Cardiac muscle cell (in vitro differentiated cells and primary cell): ENCODE data around the gene PSD2. TPM values are rescaled to one million over a fixed set of nuclear protein-coding genes. Genes with fewer than 3 reads are reported as not detected.

Source experiments
- DNase-seq, 2 donors: peaks; one replicate each; pipeline versions ENCODE4 v3.0.0 to v3.0.0-alpha.2; 2010 to 2017; ENCODE audit warnings: low read depth in 1 of 2, low spot score in 1 of 2
- H3K27ac ChIP-seq: fragments of 200-600 bp; sonication (generic); 2 replicates; pipeline ENCODE4 v1.5.1; 2016
- H3K27me3 ChIP-seq: fragments of 200-600 bp; sonication (generic); 2 replicates; pipeline ENCODE4 v1.6.0; 2016; ENCODE audit warnings: control low read depth
- H3K36me3 ChIP-seq: fragments of 200-600 bp; sonication (generic); 2 replicates; pipeline ENCODE4 v1.5.1; 2016; ENCODE audit warnings: control low read depth
- H3K4me1 ChIP-seq: fragments of 200-600 bp; sonication (generic); 2 replicates; pipeline ENCODE4 v1.8.1; 2017; ENCODE audit warnings: low read depth, mild to moderate bottlenecking, mixed run types
- H3K4me3 ChIP-seq: fragments of 200-600 bp; sonication (generic); 2 replicates; pipeline ENCODE4 v1.5.1; 2016; ENCODE audit warnings: mild to moderate bottlenecking
- H3K9me3 ChIP-seq: fragments of 200-600 bp; sonication (generic); 2 replicates; pipeline ENCODE4 v1.5.1; 2017; ENCODE audit warnings: low read depth, mild to moderate bottlenecking, control low read depth
- polyA plus RNA-seq: library from polyadenylated mRNA; unstranded; fragments of >200 nt; fragmentation: Nextera tagmentation; extraction: Ambion mirVana; gene quantifications from 2 replicates; pipeline ENCODE4 v1.2.1, GENCODE V29; 2016
- total RNA-seq: library from RNA; depleted of rRNA; stranded (reverse); fragments of >200 nt; gene quantifications from 2 replicates; pipeline ENCODE4 v1.2.3, GENCODE V29; 2016
- TF ChIP-seq, protein P1 (sequence below): IDR thresholded peaks from 2 replicates; pipeline ENCODE4 v1.5.1; 2012; ENCODE audit warnings: low read depth, mild to moderate bottlenecking, low read length

PSD2 gene
- total and polyA plus RNA-seq, 2 experiments from 2014 or later = 0.04 to 0.48 TPM

DNA sequence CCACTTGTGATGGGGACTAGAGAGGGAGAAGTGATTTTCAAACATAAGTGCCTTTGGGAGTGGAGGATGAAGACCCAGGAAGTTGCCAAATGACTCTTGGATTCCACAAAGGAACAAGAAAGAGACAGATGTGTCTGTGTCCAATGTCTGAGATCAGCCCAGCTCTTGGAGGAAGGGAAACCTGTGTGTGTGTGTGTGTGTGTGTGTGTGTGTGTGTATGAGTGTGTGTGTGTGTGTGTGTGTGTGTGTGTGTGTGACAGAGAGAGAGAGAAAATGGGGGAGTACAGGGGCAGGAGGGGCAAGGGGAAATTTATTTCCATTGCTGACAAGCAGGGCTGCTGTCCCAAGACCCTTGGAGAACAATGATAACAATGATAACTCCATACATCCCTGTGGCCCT, 72.0 kb downstream of the PSD2 start:
- H3K4me1 ChIP-seq = no peaks in the 10 kb centered on the region
- H3K36me3 ChIP-seq = no peaks in the 10 kb centered on the region
- H3K4me3 ChIP-seq = no peak overlapping the region
- no peaks in the 10 kb centered on the region for H3K9me3 ChIP-seq
- no peak for DNase-seq
- TF ChIP-seq, protein P1, sequence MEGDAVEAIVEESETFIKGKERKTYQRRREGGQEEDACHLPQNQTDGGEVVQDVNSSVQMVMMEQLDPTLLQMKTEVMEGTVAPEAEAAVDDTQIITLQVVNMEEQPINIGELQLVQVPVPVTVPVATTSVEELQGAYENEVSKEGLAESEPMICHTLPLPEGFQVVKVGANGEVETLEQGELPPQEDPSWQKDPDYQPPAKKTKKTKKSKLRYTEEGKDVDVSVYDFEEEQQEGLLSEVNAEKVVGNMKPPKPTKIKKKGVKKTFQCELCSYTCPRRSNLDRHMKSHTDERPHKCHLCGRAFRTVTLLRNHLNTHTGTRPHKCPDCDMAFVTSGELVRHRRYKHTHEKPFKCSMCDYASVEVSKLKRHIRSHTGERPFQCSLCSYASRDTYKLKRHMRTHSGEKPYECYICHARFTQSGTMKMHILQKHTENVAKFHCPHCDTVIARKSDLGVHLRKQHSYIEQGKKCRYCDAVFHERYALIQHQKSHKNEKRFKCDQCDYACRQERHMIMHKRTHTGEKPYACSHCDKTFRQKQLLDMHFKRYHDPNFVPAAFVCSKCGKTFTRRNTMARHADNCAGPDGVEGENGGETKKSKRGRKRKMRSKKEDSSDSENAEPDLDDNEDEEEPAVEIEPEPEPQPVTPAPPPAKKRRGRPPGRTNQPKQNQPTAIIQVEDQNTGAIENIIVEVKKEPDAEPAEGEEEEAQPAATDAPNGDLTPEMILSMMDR = no peak
- H3K27me3 ChIP-seq = no peaks in the 10 kb centered on the region
- no peak overlapping the region for H3K27ac ChIP-seq

DNA sequence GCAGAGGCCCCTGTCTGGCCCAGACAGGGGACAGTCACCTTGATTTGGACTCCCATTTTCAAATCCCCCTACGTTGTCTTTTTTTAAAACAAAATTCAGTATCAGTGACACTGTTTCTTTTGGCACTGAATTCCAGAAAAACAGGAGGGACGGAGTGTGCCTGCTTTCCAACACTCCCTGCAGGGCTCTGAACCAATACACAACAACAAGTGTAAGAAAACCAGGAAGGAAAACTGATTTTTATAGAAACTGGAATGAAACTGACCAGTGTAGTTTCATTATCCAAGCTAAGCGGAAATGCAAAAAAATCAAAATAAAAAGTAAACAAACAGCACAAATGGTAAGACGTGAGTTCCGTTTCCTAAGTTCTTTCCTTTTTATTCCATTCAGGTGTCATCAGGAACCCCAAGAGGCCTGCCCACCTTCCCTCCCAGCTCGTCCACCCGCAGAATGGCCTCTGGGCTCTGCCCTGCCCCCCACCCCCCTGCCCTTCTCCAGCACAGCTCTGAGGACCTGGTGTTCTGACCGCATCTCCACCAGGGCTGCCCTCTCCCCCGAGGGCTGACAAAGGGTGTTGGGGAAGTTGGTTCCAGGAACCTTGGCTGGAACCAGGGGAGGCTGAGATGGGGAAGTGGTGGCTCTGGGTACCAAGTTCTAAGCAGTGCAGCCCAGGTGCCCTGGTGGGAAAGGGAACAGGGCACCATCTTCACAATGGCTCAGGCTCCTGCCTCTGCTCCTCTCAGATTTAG, 73.6 kb downstream of the PSD2 start:
- Histone ChIP-seq H3K27ac (no peak overlapping the region), H3K36me3 (no peaks in the 10 kb centered on the region), H3K9me3 (no peaks in the 10 kb centered on the region), H3K4me3 (no peak overlapping the region), H3K4me1 (no peaks in the 10 kb centered on the region), H3K27me3 (no peaks in the 10 kb centered on the region)
- DNase-seq = no peak
- TF ChIP-seq, protein P1 = no peak

DNA sequence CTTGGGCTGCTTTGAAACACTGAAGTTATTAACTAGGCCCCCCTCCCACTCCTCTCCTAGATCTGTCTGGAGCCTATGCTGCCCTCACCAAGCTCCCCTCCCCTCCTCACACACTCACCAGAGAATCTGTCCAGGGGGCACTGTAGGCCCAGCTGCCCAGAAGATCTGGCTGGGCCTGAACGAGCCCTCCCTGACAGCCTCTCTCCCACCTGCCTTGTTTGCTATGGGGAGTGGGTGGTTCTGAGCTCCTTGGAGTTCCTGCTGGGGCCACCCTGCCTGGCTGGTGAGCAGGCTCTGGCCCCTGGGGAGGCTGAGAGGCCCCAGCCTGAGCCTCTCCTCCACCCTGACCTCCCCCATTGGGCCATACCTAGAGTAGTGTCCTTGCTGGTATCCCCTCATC, 75.1 kb downstream of the PSD2 start:
- TF ChIP-seq, protein P1 = no peak
- H3K4me3 ChIP-seq = no peak overlapping the region
- H3K36me3 ChIP-seq = no peaks in the 10 kb centered on the region

DNA sequence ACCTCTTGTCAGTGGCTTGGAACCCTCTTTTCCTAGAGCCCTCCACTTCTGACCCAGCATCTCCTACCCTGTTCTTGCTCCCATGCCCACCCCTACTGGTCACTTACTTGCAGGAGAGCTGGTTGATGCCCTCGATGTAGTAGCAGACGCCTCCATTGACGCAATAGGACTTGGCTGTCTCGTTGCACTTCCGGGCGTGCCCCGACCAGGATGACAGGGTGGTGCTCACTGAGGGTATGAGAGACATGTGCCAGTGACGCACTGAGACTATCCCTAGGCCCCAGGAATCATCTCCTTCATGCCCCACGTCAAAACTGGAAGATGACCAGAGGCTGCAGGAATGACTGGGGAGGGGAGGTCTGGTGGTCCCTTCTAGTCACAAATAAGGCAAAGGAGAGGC, 76.0 kb downstream of the PSD2 start:
- no peak overlapping the region for H3K27ac ChIP-seq
- H3K36me3 ChIP-seq = peaks cover 4% of the 10 kb centered on the region
- H3K4me3 ChIP-seq = no peak overlapping the region
- no peak for DNase-seq
- no peaks in the 10 kb centered on the region for H3K9me3 ChIP-seq
- H3K27me3 ChIP-seq = no peaks in the 10 kb centered on the region
- no peaks in the 10 kb centered on the region for H3K4me1 ChIP-seq
- TF ChIP-seq, protein P1 = no peak

More for the DNA sequence above, 75.1 kb downstream of the PSD2 start:
- DNase-seq = no peak
- Histone ChIP-seq H3K27ac (no peak overlapping the region), H3K4me1 (no peaks in the 10 kb centered on the region), H3K9me3 (no peaks in the 10 kb centered on the region), H3K27me3 (no peaks in the 10 kb centered on the region)

DNA sequence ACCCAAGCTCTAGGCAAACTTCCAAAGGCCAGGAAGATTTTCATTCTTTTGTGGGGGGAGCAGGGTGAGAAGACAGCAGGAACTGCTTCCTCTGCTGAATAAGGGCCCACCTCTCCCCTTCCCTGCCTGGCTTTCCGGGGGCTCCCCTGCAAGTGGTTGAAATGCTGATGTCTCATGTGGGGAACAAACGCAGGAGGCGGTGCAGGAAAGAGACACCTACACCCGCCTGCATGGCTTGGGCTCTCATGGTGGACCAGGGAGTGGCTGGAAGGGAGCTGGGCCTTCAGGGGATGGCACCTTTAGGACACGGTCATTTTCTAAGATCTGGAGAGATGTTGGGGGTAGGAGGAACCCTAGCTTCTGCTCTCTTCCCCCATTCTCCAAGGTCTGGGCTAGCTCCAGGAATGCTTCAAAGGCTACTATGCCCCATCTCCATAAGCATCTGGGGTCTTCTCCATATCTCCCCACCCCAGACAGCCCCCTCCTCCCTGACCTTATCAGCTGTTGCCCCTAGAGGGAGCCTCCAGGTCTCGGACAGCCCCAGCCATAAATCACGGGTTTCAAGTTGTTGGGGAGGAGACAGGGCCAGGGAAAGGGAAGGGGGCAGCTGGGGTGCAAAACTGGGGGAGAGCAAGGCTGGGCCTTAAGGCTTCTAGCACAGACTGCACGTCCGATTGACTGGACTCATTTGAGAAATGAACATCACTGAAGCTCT, 76.6 kb downstream of the PSD2 start:
- DNase-seq = no peak
- TF ChIP-seq, protein P1 = no peak
- H3K36me3 ChIP-seq = peaks cover 4% of the 10 kb centered on the region
- no peaks in the 10 kb centered on the region for H3K4me1 ChIP-seq
- H3K4me3 ChIP-seq = no peak overlapping the region
- H3K27me3 ChIP-seq = no peaks in the 10 kb centered on the region
- no peaks in the 10 kb centered on the region for H3K9me3 ChIP-seq
- no peak overlapping the region for H3K27ac ChIP-seq
